Lower leg skin (tissue), 3 donors: ENCODE data around the gene APP.

Source experiments
- CTCF ChIP-seq, 3 donors: fragments of 450-650 bp; IDR thresholded peaks; one replicate each; pipeline ENCODE4 v1.5.1; 2016; ENCODE audit warnings: antibody characterized with exemption in 3 of 3, mild to moderate bottlenecking in 3 of 3, moderate library complexity in 2 of 3
- POLR2A ChIP-seq, 2 donors: fragments of 450-650 bp; IDR thresholded peaks; one replicate each; pipeline ENCODE4 v1.6.1; 2016 to 2017; ENCODE audit warnings: antibody characterized with exemption in 2 of 2, mild to moderate bottlenecking in 1 of 2, moderate library complexity in 1 of 2

GRCh38 chr21:26185021-26185420 is 14.5 kb upstream of the APP start:
- TF ChIP-seq CTCF (IDR thresholded peaks at IDR 0.05) = no peak
- TF ChIP-seq POLR2A (IDR thresholded peaks at IDR 0.05) = no peak
